Measurements from ENCODE around the gene NXPH3. TPM values are rescaled to one million over a fixed set of nuclear protein-coding genes. Genes with fewer than 3 reads are reported as not detected.

The NXPH3 gene
- total and polyA plus RNA-seq, 10 of the 15 experiments (the other 5 are each of a cell fraction or from before 2014, with no cell fraction given), result 0.08 to 0.35 (median 0.12) TPM; not detected in 2

DNA sequence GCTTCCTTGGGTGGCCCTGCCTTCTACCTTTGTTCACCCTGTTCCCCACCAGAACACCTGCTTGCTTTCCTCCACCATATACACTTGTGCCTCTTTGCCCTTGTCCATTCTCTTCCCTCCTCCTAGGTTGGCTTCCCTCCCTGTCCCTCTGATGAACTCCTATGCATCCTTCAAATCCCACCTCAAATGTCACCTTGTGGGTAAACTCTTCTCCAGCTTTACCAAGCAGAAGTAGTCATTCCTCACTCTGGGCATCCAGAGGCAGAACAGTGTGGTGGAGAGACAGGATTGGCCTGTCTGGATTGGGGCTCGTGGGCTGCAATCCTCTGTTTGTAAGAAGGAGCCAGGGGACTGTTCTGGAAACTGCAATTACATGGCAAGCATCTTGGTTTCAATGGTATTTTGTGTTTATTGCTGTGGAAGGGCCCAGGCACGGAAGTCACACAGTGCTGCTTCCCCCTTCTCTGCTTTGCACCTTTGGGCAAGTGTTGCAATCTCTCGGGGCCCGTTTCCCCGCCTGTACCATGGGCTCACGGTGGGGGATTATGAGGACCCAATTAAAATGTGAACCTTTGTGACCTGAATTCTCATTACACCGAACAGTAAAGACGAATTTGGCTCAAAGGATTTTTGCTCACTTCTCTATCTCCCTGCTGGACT is 21.9 kb upstream of the NXPH3 start:
- H4K20me1 ChIP-seq (ENCODE audit: control insufficient read depth, insufficient read depth), result no peaks in the 10 kb centered on the region
- POLR2A ChIA-PET, result no interaction called here
- no peak overlapping the region for H3K9ac ChIP-seq (ENCODE audit: control insufficient read depth, insufficient read depth, low read length)
- CTCF ChIA-PET, result interaction anchor here (1.9 to 5.7 kb wide), 2 partner anchors 12 to 146 kb away, joined by 4 to 119 read pairs; no protein-coding TSS in a partner anchor
- no peaks in the 10 kb centered on the region for H3K36me3 ChIP-seq (ENCODE audit: control insufficient read depth in 2 of 2, insufficient read depth in 2 of 2, low read length in 1 of 2)
- H3K79me2 ChIP-seq (ENCODE audit: control insufficient read depth, insufficient read depth, low read length), result no peaks in the 10 kb centered on the region
- SMC1A ChIA-PET (ENCODE audit: uncharacterized antibody, unreplicated experiment), result no interaction called here
- in situ Hi-C loops (cut with MboI), result loop anchor here (5.0 to 10.0 kb wide), 4 partner anchors 57 to 237 kb away; partner anchors contain the start of gene NGFR
- H2AFZ ChIP-seq (ENCODE audit: control insufficient read depth, low read depth, low read length), result no peak overlapping the region
- intact Hi-C loops (cut with micrococcal nuclease; ENCODE audit: unreplicated experiment), result no loop called here
- DNase-seq (ENCODE audit: low read depth, low spot score), result no peak
- TF ChIP-seq SREBF1 (IDR thresholded peaks at IDR 0.05; ENCODE audit: low read length) (no peak), FOXM1 (IDR thresholded peaks at IDR 0.05; ENCODE audit: low read depth, low read length) (no peak), MAX (IDR thresholded peaks at IDR 0.05; ENCODE audit: low read depth, low read length) (no peak), NFXL1 (IDR thresholded peaks at IDR 0.05; ENCODE audit: borderline replicate concordance) (no peak), TBL1XR1 (IDR thresholded peaks at IDR 0.05; ENCODE audit: low read depth, low read length) (no peak), BACH1 (IDR thresholded peaks at IDR 0.05; ENCODE audit: borderline replicate concordance) (no peak), HCFC1 (IDR thresholded peaks at IDR 0.05; ENCODE audit: low read length) (no peak), PML (IDR thresholded peaks at IDR 0.05; ENCODE audit: low read length) (no peak), ESRRA (IDR thresholded peaks at IDR 0.05; ENCODE audit: low read length) (no peak), TAF1 (IDR thresholded peaks at IDR 0.05; ENCODE audit: borderline replicate concordance, low read depth, low read length) (no peak), ZZZ3 (IDR thresholded peaks at IDR 0.05; ENCODE audit: control insufficient read depth, insufficient read length, low read depth) (no peak), ZBTB33 (IDR thresholded peaks at IDR 0.05) (no peak), HDGF (IDR thresholded peaks at IDR 0.05) (no peak)
- TF ChIP-seq, protein P1, sequence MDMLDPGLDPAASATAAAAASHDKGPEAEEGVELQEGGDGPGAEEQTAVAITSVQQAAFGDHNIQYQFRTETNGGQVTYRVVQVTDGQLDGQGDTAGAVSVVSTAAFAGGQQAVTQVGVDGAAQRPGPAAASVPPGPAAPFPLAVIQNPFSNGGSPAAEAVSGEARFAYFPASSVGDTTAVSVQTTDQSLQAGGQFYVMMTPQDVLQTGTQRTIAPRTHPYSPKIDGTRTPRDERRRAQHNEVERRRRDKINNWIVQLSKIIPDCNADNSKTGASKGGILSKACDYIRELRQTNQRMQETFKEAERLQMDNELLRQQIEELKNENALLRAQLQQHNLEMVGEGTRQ (IDR thresholded peaks at IDR 0.05; ENCODE audit: borderline replicate concordance, low read depth, low read length), result no peak
- TF ChIP-seq, protein P2, sequence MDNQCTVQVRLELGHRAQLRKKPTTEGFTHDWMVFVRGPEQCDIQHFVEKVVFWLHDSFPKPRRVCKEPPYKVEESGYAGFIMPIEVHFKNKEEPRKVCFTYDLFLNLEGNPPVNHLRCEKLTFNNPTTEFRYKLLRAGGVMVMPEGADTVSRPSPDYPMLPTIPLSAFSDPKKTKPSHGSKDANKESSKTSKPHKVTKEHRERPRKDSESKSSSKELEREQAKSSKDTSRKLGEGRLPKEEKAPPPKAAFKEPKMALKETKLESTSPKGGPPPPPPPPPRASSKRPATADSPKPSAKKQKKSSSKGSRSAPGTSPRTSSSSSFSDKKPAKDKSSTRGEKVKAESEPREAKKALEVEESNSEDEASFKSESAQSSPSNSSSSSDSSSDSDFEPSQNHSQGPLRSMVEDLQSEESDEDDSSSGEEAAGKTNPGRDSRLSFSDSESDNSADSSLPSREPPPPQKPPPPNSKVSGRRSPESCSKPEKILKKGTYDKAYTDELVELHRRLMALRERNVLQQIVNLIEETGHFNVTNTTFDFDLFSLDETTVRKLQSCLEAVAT (IDR thresholded peaks at IDR 0.05), result no peak
- TF ChIP-seq, protein P3, sequence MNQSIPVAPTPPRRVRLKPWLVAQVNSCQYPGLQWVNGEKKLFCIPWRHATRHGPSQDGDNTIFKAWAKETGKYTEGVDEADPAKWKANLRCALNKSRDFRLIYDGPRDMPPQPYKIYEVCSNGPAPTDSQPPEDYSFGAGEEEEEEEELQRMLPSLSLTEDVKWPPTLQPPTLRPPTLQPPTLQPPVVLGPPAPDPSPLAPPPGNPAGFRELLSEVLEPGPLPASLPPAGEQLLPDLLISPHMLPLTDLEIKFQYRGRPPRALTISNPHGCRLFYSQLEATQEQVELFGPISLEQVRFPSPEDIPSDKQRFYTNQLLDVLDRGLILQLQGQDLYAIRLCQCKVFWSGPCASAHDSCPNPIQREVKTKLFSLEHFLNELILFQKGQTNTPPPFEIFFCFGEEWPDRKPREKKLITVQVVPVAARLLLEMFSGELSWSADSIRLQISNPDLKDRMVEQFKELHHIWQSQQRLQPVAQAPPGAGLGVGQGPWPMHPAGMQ (IDR thresholded peaks at IDR 0.05; ENCODE audit: borderline replicate concordance), result no peak
- RAD21 ChIA-PET (ENCODE audit: unreplicated experiment), result no interaction called here
- H3K27ac ChIP-seq (ENCODE audit: control insufficient read depth, insufficient read depth), result no peak overlapping the region
- ATAC-seq, result no peak
- WGBS (ENCODE audit: insufficient coverage, insufficient replicate concordance, low lambda C conversion rate, missing lambda C conversion rate), result 49% methylated on average over 8 of the region's 8 CpGs
- FAIRE-seq, result no peak
- peaks cover 4% of the 10 kb centered on the region; the same call in 1 of the 2 replicates for H3K4me1 ChIP-seq (ENCODE audit: control insufficient read depth, insufficient read depth, low read length)
- H3K9me3 ChIP-seq (replicated peaks; ENCODE audit: control insufficient read depth, insufficient read depth, low read length), result no peaks in the 10 kb centered on the region
- no TSS peak for BruUV-seq (replicated peaks)
- no peak overlapping the region for H3K4me3 ChIP-seq
- no peak overlapping the region for H3K4me2 ChIP-seq (ENCODE audit: control insufficient read depth, insufficient read depth)
- no peaks in the 10 kb centered on the region for H3K27me3 ChIP-seq (replicated peaks in 1 of 2; ENCODE audit: control insufficient read depth in 2 of 2, insufficient read depth in 2 of 2, low read length in 1 of 2)

Measured in GM12878 (cell line).